GM12801 (cell line): ENCODE measurements around the gene DESI2.

Experiments used
- CTCF ChIP-seq: IDR thresholded peaks from one replicate; pipeline ENCODE4 v1.5.1; 2011; ENCODE audit warnings: control low read depth; ENCODE audit not compliant: insufficient read length; ENCODE audit errors: extremely low read depth

Gene DESI2

GRCh38 chr1:244628789-244629188, 24.1 kb upstream of the DESI2 start:
- TF ChIP-seq CTCF: no peak

GRCh38 chr1:244633140-244633539, 19.8 kb upstream of the DESI2 start:
- no peak for TF ChIP-seq CTCF

GRCh38 chr1:244634546-244634945, 18.4 kb upstream of the DESI2 start:
- TF ChIP-seq CTCF: no peak

- no peak for TF ChIP-seq CTCF
Observed at GRCh38 chr1:244636488-244637259, 16.3 kb upstream of the DESI2 start.

GRCh38 chr1:244639561-244639960, 13.4 kb upstream of the DESI2 start:
- TF ChIP-seq CTCF: no peak

GRCh38 chr1:244640917-244641316, 12.0 kb upstream of the DESI2 start:
- TF ChIP-seq CTCF: no peak

- no peak for TF ChIP-seq CTCF
Observed at GRCh38 chr1:244642526-244642925, 10.4 kb upstream of the DESI2 start.

- TF ChIP-seq CTCF: no peak
Observed at GRCh38 chr1:244642988-244643387, 9.9 kb upstream of the DESI2 start.
